B cell (primary cell): ENCODE data around the gene RERE. TPM values are rescaled to one million over a fixed set of nuclear protein-coding genes. Genes with fewer than 3 reads are reported as not detected.
A peak's percentile ranks its signal among the peaks of the same experiment; 100 is the strongest.
"Not testable (repeated sequence)": the region's sequence is repeated elsewhere in the genome, so short reads cannot be mapped to it uniquely, and the experiment has no call there.

Experiments
- ATAC-seq: fragments of 200-7000 bp; cut with Tn5 transposase; one replicate; pipeline ENCODE4 v1.10.0; 2021; ENCODE audit warnings: low read depth, mild to moderate bottlenecking, moderate number of reproducible peaks, moderate library complexity
- CTCF ChIA-PET: fragments of 350-600 bp; sonication (Branson Sonifier 250); formaldehyde crosslinking; loops from one replicate; lab custom pipeline; 2021; ENCODE audit warnings: antibody characterized with exemption, inconsistent platforms; lab: Charles Lee
- POLR2A ChIA-PET: fragments of 350-600 bp; sonication (Branson Sonifier 250); formaldehyde crosslinking; loops from one replicate; lab custom pipeline; 2021; ENCODE audit warnings: antibody characterized with exemption; lab: Charles Lee
- DNase-seq: peaks from one replicate; pipeline ENCODE4 v3.0.0; 2013
- H2AFZ ChIP-seq: 2 replicates; pipeline ENCODE4 v1.6.1; 2012; ENCODE audit warnings: mild to moderate bottlenecking, low read depth, low read length; ENCODE audit not compliant: insufficient read depth, poor library complexity, severe bottlenecking
- H3K27ac ChIP-seq, 2 donors: 1 replicate in 1 of 2; 2 replicates in 1 of 2; pipeline ENCODE4 v1.5.1; 2012 to 2013; ENCODE audit warnings: low read length in 2 of 2, mild to moderate bottlenecking in 2 of 2, moderate library complexity in 1 of 2
- H3K27me3 ChIP-seq, 4 experiments: fragments of 200-600 bp in 1 of 4; sonication (generic) in 1 of 4; replicated peaks in 1 of 4; 1 replicate in 2 of 4; 2 replicates in 2 of 4; pipeline versions ENCODE4 v1.6.1 to v1.7.0; 2013 to 2016; ENCODE audit warnings: low read length in 3 of 4, mild to moderate bottlenecking in 2 of 4, mixed read lengths in 1 of 4, moderate library complexity in 1 of 4; ENCODE audit not compliant: insufficient read depth in 4 of 4, control insufficient read depth in 3 of 4; ENCODE audit errors: control extremely low read depth in 1 of 4
- H3K36me3 ChIP-seq, 2 experiments: replicated peaks in 1 of 2; 1 replicate in 1 of 2; 2 replicates in 1 of 2; pipeline versions ENCODE4 v1.6.1 to v1.7.1; 2013; ENCODE audit warnings: low read length in 1 of 2; ENCODE audit not compliant: insufficient read depth in 2 of 2, control insufficient read depth in 1 of 2; ENCODE audit errors: control extremely low read depth in 1 of 2, extremely low read depth in 1 of 2
- H3K4me1 ChIP-seq, 2 donors: fragments of 200-600 bp in 1 of 2; sonication (generic) in 1 of 2; 1 replicate in 1 of 2; 2 replicates in 1 of 2; pipeline versions ENCODE4 v1.5.1 to v1.6.1; 2013 to 2017; ENCODE audit warnings: low read length in 2 of 2; ENCODE audit not compliant: control insufficient read depth in 2 of 2, insufficient read depth in 2 of 2
- H3K4me2 ChIP-seq: replicated peaks from 2 replicates; pipeline ENCODE3; 2012; ENCODE audit warnings: mild to moderate bottlenecking, low read depth, low read length; ENCODE audit not compliant: poor library complexity, severe bottlenecking
- H3K4me3 ChIP-seq, 5 experiments: fragments of 200-600 bp in 1 of 5; sonication (generic) in 1 of 5; 1 replicate in 3 of 5; 2 replicates in 2 of 5; pipeline versions ENCODE4 v1.5.1 to v1.7.0; 2011 to 2016; ENCODE audit warnings: low read length in 4 of 5, mild to moderate bottlenecking in 4 of 5, low read depth in 2 of 5, control low read depth in 1 of 5, moderate library complexity in 1 of 5; ENCODE audit not compliant: insufficient read depth in 1 of 5; ENCODE audit errors: control extremely low read depth in 1 of 5, extremely low read depth in 1 of 5
- H3K79me2 ChIP-seq: fragments of 200-600 bp; sonication (generic); one replicate; pipeline ENCODE4 v1.6.0; 2016; ENCODE audit warnings: low read length; ENCODE audit not compliant: control insufficient read depth, insufficient read depth
- H3K9ac ChIP-seq: fragments of 200-600 bp; sonication (generic); 2 replicates; pipeline ENCODE4 v1.6.1; 2017; ENCODE audit warnings: mild to moderate bottlenecking, low read length, moderate library complexity
- H3K9me3 ChIP-seq, 3 donors: one replicate each; pipeline versions ENCODE4 v1.6.1 to v1.7.1; 2013; ENCODE audit warnings: low read length in 2 of 3; ENCODE audit not compliant: control insufficient read depth in 2 of 3, insufficient read depth in 1 of 3; ENCODE audit errors: control extremely low read depth in 1 of 3
- H4K20me1 ChIP-seq: 2 replicates; pipeline ENCODE4 v1.6.0; 2012; ENCODE audit warnings: mild to moderate bottlenecking, low read length; ENCODE audit not compliant: insufficient read depth, control insufficient read depth, poor library complexity, severe bottlenecking
- H3K27ac Mint-ChIP-seq: one replicate; pipeline ENCODE4 v1.8.0; 2021; ENCODE audit warnings: mixed read lengths
- H3K27me3 Mint-ChIP-seq: one replicate; pipeline ENCODE4 v1.8.0; 2021; ENCODE audit warnings: mixed read lengths
- H3K4me1 Mint-ChIP-seq: one replicate; pipeline ENCODE4 v1.8.0; 2021; ENCODE audit warnings: mixed read lengths
- H3K4me3 Mint-ChIP-seq: one replicate; pipeline ENCODE4 v1.8.0; 2021; ENCODE audit warnings: mixed read lengths
- H3K9me3 Mint-ChIP-seq: one replicate; pipeline ENCODE4 v1.8.0; 2022; ENCODE audit warnings: mixed read lengths; ENCODE audit not compliant: insufficient read depth
- WGBS: methylation state at CpG from one replicate; pipeline ENCODE4 v1.1.5; 2013; ENCODE audit warnings: missing lambda C conversion rate; ENCODE audit not compliant: insufficient coverage; 5-methylcytosine and 5-hydroxymethylcytosine counted together
- intact Hi-C: fragments of 100-400 bp; cut with micrococcal nuclease; formaldehyde crosslinking; loops from one replicate; pipeline ENCODE4 v1.10.0; 2022
- polyA plus RNA-seq: library from polyadenylated mRNA; depleted of rRNA; stranded (reverse); fragments of >200 nt; gene quantifications from 2 replicates; pipeline ENCODE4 v1.2.3, GENCODE V29; 2012
- total RNA-seq, 2 donors: library from RNA; stranded (reverse); fragments of 120-200 nt in 1 of 2; gene quantifications; 1 replicate in 1 of 2; 2 replicates in 1 of 2; pipeline versions ENCODE4 v1.2.3 to v1.2.4, GENCODE V29; 2013 to 2022

Gene RERE
- total and polyA plus RNA-seq, 2 donors (not counting 1 experiment from before 2014, with no cell fraction given) = 27.3 to 132 TPM

DNA sequence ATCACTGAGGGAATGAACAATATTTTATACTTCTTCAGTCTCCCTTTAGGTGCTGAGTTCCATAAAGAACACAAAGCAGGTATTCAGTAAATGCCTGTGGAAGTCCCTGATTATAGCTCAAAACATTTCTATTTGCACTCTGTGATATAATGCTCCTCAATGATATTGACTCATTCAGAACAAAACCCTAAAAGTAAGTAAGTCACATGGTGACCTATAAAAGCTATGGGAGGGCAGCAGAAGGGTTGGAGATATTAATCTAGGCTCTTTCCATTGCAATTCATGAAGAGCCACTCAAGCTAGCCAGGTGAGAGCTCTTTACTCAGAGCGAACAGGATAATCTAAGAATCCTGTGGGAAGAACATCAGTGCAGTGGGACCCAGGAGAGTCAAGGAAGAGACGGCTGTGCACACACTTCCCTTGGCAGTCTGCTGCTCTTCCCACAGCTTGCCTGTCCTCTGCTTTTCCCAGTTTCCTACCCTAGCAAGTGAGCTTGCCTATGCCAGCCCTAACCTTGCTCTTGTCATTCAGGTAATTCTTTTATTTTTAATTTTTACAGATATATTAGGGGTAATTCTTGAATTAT, 197.4 kb downstream of the RERE start:
- CTCF ChIA-PET = interaction anchor here (0.9 to 1.5 kb wide), 3 partner anchors 50 to 229 kb away, joined by 3 to 7 read pairs (median 3); no protein-coding TSS in a partner anchor
- WGBS = 83% methylated on average over 1 of the region's 2 CpGs
- H3K9ac ChIP-seq, H3K9me3 Mint-ChIP-seq, H3K4me3 Mint-ChIP-seq, H3K27me3 Mint-ChIP-seq, H4K20me1 ChIP-seq, H3K27ac ChIP-seq, H3K9me3 ChIP-seq, H3K36me3 ChIP-seq, POLR2A ChIA-PET, DNase-seq, H3K27me3 ChIP-seq, ATAC-seq, H2AFZ ChIP-seq, H3K4me2 ChIP-seq, H3K4me3 ChIP-seq: not testable (repeated sequence)
- peaks cover 65% of the 10 kb centered on the region for H3K79me2 ChIP-seq
- H3K4me1 Mint-ChIP-seq = peaks cover 41% of the 10 kb centered on the region
- peaks cover 18 to 23% of the 10 kb centered on the region in 2 donors for H3K4me1 ChIP-seq
- intact Hi-C loops = loop anchor here (5.0 kb wide), 1 partner anchor 82 kb away; no protein-coding TSS in a partner anchor
- H3K27ac Mint-ChIP-seq = peak overlapping the region; percentile 26

DNA sequence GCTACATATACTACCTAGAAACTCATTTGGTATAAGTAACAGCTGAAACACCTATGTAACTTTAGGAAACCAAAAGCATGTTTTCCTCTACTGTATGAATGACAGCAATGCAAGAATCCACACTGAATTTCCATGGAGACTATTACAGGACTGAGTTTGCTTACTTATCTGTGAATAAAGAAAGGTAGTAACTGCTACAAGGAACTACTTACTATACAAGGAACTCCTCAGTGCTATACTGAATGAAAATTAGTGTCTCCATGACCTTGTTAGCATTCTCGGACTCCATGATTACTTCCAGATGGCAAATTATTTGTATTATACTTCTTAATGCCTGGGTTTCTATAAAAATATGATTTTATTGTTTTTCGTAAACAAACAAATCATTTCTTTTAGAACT, 198.0 kb downstream of the RERE start:
- H3K4me1 Mint-ChIP-seq = peaks cover 37% of the 10 kb centered on the region
- H2AFZ ChIP-seq, intact Hi-C loops, H3K9me3 Mint-ChIP-seq, H3K4me3 Mint-ChIP-seq, POLR2A ChIA-PET, DNase-seq, H4K20me1 ChIP-seq, H3K27ac Mint-ChIP-seq, H3K27me3 Mint-ChIP-seq, H3K27ac ChIP-seq, H3K27me3 ChIP-seq, H3K4me2 ChIP-seq, H3K36me3 ChIP-seq, H3K4me3 ChIP-seq, H3K9me3 ChIP-seq, ATAC-seq, H3K9ac ChIP-seq: not testable (repeated sequence)
- Histone ChIP-seq H3K4me1 (peaks cover 12 to 21% of the 10 kb centered on the region in 2 donors), H3K79me2 (peaks cover 62% of the 10 kb centered on the region)
- CTCF ChIA-PET = interaction anchor here (0.9 to 1.5 kb wide), 3 partner anchors 49 to 230 kb away, joined by 3 to 7 read pairs (median 3); no protein-coding TSS in a partner anchor
- no CpG with 5 or more reads among the region's 2 CpGs for WGBS

DNA sequence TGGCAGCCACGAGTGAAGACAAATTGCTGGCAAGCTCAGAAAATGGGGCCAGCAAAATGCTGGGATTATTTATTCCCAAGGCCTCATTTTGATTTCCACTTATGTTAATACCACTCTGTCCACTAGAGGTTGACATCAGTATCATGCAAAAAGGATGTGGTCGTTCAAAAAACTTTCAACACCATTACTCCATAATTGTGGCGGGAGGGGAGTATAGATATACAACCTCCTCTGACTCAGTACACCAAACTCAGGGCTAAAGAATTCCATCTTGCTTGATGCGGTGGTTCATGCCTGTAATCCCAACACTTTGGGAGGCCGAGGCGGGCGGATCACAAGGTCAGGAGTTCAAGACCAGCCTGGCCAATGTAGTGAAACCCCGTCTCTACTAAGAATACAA, 200.6 kb downstream of the RERE start:
- WGBS = 100% methylated on average over 1 of the region's 8 CpGs
- H3K27ac Mint-ChIP-seq, H4K20me1 ChIP-seq, H3K27ac ChIP-seq, POLR2A ChIA-PET, H3K4me3 ChIP-seq, ATAC-seq, H3K4me3 Mint-ChIP-seq, H3K27me3 Mint-ChIP-seq, H3K4me2 ChIP-seq, H3K4me1 ChIP-seq, H2AFZ ChIP-seq, H3K36me3 ChIP-seq, DNase-seq, H3K9me3 Mint-ChIP-seq, H3K9ac ChIP-seq, intact Hi-C loops, H3K9me3 ChIP-seq, H3K27me3 ChIP-seq: not testable (repeated sequence)
- peaks cover 23% of the 10 kb centered on the region for H3K4me1 Mint-ChIP-seq
- CTCF ChIA-PET = interaction anchor here (1.5 to 2.4 kb wide), 2 partner anchors 52 to 110 kb away, joined by 3 to 10 read pairs; no protein-coding TSS in a partner anchor
- peaks cover 75% of the 10 kb centered on the region for H3K79me2 ChIP-seq
